ENCODE results near the gene NAV2.

Gene NAV2

GRCh38 chr11:20156280-20156875 lies 443.7 kb downstream of the NAV2 start:
- TF ChIP-seq CTCF (IDR thresholded peaks at IDR 0.05; ENCODE audit: low read depth, low read length, missing control alignments): no peak
- DNase-seq (ENCODE audit: low read depth): no peak
- H3K4me3 ChIP-seq (ENCODE audit: low read depth, low read length): no peak overlapping the region; the same call in 1 of the 2 replicates

- no peak for TF ChIP-seq CTCF (IDR thresholded peaks at IDR 0.05; ENCODE audit: low read depth, low read length, missing control alignments)
- peak; percentile 15 for DNase-seq (ENCODE audit: low read depth)
- H3K4me3 ChIP-seq (ENCODE audit: low read depth, low read length): peak overlapping the region; percentile 12
Observed at GRCh38 chr11:20156876-20157613, 444.4 kb downstream of the NAV2 start.

- TF ChIP-seq CTCF (IDR thresholded peaks at IDR 0.05; ENCODE audit: low read depth, low read length, missing control alignments): no peak
Observed at GRCh38 chr11:20157728-20158127, 445.1 kb downstream of the NAV2 start.

GRCh38 chr11:20158597-20159257 lies 446.1 kb downstream of the NAV2 start:
- no peak for DNase-seq (ENCODE audit: low read depth)
- no peak overlapping the region for H3K4me3 ChIP-seq (ENCODE audit: low read depth, low read length)
- no peak for TF ChIP-seq CTCF (IDR thresholded peaks at IDR 0.05; ENCODE audit: low read depth, low read length, missing control alignments)

More at GRCh38 chr11:20157728-20158127, 445.1 kb downstream of the NAV2 start:
- DNase-seq (ENCODE audit: low read depth): no peak
- no peak overlapping the region for H3K4me3 ChIP-seq (ENCODE audit: low read depth, low read length)

- no peak overlapping the region for H3K4me3 ChIP-seq (ENCODE audit: low read depth, low read length)
- DNase-seq (ENCODE audit: low read depth): no peak
Observed at GRCh38 chr11:20159466-20160381, 447.1 kb downstream of the NAV2 start.

More at GRCh38 chr11:20159466-20160381, 447.1 kb downstream of the NAV2 start:
- TF ChIP-seq CTCF (IDR thresholded peaks at IDR 0.05; ENCODE audit: low read depth, low read length, missing control alignments): no peak
